NCI-H1092 treated with DMSO at 0.1 percent for 48 hours (cell line): ENCODE data around the gene SMCP.

Experiments
- DNase-seq: peaks from one replicate; lab custom pipeline; 2025; lab: John Stamatoyannopoulos, UW

SMCP gene, protein sequence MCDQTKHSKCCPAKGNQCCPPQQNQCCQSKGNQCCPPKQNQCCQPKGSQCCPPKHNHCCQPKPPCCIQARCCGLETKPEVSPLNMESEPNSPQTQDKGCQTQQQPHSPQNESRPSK

DNA sequence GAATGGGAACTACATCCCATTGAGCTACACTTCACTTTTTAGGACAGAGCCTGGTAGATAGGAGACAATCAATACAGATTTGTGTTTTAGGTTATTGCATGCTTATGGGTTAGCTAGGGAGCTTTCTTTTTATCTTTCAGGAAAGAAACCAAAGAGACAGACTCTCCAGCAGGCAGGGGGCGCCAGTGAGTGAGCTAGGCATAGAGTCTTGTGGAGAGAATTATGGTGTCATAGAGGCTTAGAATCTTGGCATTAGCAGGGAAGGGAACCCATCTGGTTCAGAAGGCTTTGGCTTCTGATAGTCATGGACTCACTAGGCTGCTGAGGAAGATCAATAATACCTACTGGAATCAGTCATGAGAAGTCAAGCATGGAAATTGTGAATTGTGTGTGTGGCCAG lies at the start of gene SMCP:
Gene SMCP (plus strand): TSS at position 281 of the 400 bp plus-strand sequence. CDS start 6,101 bp downstream, outside the sequence.
- no peak for DNase-seq

DNA sequence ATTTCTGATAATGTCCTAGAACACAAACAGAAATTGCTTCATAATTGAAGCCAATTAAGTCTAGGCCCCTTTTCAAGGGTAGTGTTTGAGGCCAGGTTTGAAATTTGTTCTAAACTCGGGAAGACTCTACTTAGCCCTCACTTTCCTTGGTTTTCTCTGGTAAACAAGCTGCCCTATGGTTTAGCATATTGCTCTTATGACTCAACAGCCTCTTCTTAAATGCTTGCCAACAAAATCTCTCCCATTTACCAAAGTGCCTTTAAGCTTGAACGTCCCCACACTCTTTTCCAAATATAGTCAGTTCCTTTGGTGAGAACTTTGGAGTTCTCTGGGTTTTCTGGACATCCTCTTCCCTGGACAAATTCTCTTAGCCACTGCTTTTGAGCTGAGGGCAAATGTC lies 41.3 kb upstream of the SMCP start:
- DNase-seq: no peak

DNA sequence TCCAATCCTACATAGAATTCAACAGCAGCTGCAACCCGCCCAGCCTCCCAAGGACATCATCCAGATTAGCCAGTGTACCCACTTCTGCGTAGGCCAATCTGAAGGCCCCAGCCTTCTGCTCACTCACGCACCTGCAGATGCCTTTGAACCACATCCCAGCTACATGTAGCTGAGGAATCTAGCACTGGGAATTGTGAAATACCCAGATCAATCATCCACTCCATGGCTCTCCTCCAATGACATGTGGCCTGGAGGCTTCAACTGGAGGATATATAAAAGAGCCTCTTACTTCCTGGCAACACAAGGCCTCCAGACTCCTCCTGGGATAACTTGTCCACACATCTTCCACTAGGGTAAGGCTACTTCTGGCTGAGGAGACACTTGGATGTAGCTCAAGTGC lies 35.6 kb upstream of the SMCP start, which contains the start of gene LCE6A:
Gene LCE6A (plus strand): TSS at position 301 of the 400 bp plus-strand sequence. CDS start 665 bp downstream, outside the sequence.
- DNase-seq: no peak

DNA sequence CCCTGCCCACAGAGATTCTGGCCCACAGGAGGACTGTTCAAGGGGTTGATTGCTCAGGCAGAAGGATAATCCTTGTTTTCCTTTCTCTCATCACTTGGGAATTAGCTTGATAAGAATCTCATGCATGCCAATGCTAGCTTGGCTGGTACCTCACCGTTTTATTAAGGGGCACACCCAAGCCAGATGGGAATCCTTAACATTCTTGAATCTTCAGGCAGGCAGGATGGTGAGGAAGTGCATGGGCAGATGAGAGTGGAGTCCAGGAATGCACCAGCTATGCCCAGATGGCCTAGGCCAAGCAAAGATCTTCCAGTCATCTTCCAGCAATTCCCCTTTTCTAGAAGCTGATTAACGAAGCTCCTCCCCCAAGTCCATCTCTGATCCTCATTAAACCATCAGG lies 22.5 kb upstream of the SMCP start:
- no peak for DNase-seq

DNA sequence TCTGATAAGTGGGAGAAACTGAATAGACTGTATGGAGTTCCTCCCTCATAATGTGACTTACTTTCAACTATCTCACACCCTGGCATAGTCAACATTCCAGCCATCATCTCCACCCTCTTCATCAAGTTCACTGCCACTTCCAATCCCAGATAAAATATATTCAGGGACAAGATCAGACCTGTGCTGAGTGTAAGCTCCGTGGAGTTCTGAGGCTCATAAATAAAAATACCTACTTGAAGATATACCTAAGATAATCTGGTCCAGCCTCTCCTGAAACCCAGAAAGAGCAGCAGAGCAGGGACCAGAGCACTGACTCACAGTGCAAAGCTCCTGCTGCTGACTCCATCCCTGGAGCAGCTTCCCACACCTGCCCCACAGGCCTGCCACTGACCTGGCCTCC lies 20.1 kb upstream of the SMCP start:
- DNase-seq: no peak

DNA sequence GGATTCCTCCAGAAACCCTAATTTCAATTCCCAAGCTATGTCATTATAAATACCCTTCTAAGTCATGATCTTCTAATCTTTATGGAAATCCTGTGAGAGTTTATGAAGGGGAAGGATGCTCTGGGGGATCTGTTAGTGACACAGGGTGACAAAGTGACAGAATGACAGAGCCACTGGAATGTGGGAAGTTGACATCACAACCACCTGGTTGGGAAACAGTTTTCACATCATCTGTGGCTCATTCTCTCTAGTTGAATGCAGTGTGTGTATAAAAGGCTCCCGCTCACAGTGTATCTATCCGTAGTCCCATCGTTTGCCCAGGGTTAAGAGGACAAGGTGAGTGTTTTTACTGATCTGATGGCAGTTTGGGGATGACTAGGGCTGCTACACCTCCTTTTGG lies 18.4 kb upstream of the SMCP start, which contains the start of gene LCE7A:
Gene LCE7A (plus strand): TSS at position 301 of the 400 bp plus-strand sequence. CDS start 702 bp downstream, outside the sequence.
- no peak for DNase-seq

DNA sequence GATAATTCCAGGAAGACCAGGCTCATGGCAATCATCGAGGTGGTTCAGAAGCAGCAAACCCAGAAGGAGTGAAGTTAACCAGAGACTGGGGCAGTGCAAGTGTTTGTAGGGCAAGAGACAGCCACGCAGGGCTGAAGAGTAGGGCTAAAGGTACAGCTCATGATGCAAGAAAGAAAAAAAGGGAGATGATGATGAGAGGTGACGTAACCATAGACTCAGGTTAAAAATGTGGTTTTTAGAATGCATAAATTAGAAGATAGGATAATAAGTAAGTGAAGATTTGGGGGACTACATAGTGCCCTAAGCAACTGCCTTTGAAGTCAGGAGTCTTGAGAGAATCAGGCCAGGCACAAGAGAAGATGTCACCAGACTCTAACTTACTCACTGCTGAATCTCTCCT lies 18.0 kb upstream of the SMCP start:
- no peak for DNase-seq

DNA sequence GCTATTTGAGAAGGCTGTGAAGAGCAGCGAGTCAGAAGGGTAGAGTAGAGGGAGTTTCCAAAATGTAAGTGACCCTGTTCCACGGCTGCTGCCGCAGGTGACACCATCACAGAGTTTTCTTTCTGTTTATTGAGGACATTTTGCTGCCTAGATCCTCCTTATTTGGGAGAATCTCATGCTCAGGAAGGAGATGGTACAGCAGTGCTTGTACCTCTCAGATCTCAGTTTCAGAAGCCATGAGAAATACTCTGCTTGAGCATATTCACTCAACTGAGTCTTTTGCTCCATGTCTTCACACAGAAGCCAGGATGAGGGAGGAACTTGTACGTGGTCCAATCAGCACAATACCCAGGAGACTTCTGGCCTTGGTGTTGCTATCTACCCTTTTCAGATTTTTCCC lies 16.7 kb upstream of the SMCP start:
- no peak for DNase-seq

DNA sequence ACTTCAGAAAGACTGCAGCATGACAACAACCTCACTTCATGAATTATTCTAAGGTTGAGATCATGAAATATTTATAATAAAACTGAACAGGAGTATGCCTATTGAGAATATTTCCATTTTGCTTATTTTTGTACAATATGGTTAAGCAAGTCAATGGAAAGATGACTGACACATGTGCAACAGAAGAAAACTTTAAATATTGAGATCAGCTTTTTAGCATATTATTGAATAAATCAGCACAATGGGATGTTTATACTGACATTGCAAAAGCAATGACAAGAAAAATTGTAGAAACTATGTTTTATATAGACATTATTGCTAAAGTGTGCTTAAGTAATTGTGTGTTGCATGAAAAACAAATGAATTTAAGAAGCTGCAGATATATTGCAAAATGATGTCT lies 13.7 kb upstream of the SMCP start:
- no peak for DNase-seq

DNA sequence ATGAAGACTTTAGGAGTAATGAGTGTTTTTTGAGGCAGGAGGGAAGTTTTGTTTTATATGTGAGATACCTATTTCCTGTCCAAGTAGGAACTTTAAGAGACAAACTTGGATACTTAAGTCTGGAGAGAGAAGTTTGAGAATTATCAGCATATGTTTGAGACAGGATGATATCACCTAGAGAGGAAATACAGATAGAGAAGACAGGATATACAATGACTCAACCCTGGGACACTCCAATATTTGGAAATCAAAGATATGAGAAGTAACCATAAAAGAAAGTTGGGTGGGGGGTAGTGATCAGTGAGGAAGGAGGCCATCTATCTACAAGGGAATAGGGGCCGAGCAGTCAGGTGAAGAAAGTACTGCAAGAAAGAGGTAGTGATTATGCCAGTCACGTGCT lies 11.8 kb upstream of the SMCP start:
- no peak for DNase-seq

DNA sequence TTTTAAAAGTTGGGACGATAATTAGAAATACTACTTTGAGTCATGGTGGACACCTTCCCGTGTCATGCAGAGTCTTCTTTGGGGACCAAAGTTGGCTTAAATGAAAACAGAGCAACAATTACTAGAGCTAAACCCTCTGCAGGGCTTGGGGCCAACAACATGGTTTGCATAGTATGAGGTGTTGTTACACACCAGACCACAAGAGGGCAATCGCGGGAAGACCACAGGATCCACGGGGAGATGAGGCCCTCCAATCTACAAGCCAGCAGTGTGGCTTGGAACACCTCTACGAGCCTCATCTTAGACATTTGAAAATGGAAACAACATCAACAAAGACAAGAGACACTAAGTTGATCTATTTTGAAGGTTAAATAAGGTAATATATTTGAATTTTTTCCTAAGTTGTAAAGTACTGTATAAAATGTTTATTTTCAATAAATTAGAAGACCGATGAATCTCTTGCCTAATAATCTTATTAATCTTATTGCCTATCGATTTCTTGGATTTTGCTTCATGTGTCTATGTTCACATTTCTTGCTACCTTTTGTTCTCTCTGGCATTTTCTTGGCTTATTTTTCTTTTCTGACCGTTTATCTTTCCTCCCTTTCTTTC lies 8.2 kb upstream of the SMCP start:
- DNase-seq: peak; percentile 68

DNA sequence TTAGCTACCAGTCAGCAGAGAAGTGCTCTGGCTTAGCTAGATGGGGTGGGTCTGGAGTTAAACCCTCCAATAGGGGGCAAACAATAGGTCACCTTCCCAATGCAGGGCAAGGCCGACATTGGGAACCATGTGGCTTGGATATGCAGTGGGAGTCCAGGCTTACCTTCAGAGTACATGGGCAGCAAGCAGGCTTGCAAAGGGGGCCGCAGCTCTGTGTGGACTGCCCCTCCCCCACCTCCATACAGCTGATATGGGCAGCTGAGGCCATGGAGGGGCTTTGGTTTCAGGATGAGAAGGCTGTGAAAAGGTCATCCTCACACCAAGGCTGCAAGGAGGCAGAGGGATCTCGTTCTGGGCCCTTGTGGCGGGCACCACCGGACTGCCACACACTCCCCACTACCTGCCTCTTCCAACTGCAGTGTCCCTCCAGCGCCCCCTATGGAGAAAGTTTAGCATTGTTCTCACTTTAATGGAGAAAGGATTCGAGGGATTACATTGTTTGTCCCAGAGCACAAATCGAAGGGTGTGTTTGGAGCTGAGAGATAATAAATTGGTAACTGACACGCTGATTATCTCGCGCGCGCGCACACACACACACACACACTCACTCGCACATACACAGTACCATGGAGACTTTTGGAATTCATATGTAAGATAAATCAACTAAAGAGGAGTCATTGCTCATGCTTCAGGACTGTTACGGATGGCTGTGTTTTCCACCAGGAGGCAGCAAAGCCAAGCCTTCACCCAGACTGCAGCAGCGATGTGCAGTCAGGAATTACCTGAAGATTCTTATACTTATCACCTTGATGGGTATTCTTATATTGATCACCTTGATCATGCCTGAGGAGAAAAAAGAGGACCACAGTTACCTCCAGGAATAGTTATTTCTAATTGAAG lies 7.0 kb upstream of the SMCP start:
- DNase-seq: no peak

DNA sequence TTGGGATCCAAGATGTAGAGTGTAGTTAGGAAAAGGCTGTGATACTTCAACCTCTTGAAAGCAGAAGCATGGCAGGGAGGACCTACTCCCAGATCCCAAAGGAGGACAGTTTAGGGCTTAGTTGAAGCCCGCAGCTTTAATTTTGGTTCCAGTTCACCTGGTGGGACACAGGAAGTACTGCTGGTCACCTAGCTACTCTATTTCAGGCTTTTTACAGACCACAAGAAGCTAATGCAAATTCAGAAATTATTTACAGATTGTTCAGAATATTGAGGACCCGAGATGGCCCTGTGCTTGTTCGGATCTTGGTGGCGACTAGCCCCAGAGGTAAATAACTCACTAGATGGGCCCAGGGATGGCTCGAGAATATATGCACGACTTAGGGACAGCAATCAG lies 6.4 kb upstream of the SMCP start:
- no peak for DNase-seq

DNA sequence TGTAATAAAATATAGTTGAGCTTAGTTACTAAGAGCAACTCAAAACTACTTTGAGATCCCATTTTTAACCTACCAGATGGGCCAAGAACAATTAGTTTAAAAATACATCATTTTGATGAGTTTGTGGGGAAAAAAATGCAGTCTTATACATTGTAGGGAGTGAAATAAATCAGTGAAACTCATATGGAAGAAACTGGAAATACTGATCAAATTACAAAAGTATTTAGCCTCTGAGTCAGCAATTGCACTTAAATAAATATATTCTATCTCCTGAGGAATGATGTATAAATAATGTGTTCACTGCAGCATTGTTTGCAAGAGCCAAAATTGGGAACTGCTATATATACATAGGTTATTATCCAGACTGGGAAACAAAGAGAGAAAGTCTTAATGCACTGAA lies 4.6 kb upstream of the SMCP start:
- no peak for DNase-seq

DNA sequence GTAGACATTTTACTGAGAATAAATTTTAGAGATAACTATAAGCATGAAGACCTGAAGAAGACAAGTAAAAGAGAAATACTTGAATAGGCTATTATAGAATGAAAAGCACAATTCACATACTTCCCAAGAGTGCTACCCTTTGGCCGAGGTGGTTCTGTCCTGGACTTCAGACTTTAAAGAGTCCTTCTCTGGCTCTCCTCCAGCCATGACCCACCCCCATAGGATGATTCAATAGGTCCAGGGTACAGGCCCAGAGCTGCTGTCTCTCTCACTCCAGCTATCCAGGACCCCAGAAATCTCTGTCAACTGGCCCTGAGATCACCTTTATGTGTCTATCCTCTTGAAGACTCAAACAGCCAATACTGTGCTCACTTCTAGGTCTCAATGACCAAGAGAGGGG lies 1.3 kb upstream of the SMCP start:
- DNase-seq: no peak

DNA sequence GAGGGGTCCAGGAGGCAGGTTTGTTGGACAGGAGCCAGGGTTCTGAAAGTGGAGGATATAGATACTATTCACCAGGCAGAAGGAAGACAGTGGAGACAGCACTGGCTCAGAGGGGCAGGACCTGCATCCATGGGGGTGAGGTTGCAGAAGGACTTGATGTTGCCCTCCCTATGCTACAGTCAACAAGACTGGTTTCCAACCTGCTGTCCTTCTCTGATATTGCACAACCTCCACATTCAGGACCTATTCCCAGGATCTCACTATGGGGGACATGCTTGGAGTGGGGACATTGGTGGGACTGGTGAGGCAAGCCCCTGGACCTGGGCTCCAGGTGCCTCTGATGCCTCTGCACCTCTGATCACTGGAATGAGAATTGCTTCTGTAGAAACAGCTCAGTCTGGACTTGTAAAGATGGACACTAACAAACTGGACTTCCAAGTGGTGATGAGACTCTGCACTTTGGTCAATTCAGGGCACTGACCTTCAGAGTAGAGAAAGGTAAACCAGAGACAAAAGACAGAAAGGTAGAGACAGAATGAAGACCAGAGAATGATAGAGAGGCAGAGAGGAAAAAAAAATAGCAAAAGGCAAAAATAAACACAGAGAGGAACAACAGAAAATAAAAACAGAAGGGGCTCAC lies 1.6 kb downstream of the SMCP start:
- DNase-seq: no peak

DNA sequence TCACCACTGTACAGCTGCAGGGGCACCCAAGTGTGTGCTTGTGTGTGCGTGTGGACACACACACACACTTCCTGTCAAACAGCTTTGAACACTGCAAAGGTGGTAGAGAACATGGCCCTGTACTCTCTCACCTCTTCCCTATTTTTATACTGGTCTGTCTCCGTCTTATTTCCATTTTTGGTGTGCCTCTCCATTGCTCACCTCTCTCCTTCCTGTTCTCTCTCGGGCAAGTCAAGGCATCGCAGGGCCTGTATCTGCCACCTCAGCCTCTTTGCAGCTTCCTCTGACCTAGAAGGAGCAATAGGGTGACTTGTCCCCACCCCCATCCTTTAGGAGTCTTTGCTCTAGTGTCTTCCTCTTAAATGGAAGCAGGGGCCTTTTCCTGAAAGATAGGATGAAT lies 2.2 kb downstream of the SMCP start:
- no peak for DNase-seq

DNA sequence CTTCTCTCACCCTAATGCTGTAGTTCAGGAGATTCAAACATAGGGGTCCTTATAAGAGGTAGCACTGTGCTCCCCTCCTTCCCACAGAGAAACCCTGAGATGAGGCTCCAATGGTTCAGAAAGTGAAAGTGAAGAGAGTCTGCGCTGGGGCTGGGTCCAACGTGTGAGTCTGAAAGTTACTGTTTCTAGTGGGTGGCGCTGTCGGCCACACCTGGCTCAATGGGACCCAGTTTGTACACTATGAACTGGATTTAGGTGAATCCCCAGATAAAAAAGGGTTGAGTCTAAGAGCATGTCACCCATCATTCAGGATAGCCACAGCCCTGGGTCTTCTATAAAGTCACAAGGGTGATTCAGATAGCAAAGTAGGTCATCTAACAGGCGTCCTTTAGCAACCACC lies 2.8 kb downstream of the SMCP start:
- DNase-seq: no peak

DNA sequence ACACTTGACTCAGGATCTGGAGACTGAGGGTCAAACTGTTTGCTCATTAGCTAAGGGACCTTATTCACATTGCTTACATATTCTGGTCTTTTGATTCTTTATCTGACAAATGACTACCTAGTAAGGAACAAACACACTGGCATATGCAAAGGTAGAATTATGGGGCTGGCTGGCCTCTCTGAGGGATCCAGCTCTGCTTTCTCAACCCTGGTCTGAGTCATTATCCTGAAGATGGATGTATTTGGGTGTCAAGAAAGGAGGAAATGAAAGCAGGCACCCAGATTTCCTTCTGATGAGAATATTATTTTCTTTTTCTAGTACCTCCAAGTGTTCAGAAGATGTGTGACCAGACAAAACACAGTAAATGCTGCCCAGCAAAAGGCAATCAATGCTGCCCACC lies 6.0 kb downstream of the SMCP start:
- no peak for DNase-seq

DNA sequence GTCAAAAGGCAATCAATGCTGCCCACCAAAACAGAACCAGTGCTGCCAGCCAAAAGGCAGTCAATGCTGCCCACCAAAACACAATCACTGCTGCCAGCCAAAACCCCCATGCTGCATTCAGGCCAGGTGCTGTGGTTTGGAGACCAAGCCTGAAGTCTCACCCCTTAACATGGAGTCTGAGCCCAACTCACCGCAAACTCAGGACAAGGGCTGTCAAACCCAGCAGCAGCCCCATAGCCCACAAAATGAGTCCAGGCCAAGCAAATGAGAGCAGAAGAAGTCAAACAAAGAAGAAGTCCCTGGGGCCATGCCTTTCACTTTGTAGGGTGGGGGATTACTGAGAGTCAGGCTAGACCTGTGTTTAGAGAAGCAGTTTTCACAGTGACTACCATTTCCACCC lies 6.4 kb downstream of the SMCP start:
- DNase-seq: no peak

DNA sequence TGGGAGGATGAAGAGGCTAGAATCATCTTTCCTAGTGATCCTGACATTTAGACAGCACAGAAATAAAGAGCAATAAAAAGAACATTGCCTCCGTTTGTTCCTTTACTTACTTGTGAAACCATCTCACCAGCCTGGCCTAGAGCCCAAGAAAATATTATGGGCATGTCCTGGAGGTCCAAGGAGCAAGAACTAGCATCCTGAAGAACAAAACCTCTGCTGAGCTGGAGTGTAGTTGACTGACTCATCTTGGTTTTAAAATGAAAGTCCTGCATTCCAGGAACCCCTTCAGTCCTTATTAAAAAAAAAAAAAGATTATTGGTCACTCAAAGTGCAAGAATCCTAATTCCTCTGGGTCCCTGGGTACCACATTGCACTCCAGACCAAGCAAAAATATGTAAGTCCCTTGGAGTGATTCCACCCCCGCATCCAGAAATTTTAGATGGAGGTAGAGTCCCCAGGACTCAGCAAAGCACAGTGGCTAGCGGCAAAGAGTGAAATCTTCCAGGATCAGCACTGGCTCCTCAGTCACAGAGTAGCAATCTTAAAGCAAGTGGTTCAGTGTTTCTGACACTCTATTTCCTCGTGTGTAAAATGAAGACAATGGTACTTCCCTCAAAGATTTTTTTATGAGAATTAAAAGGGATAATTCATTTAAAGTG lies 7.0 kb downstream of the SMCP start:
- no peak for DNase-seq

DNA sequence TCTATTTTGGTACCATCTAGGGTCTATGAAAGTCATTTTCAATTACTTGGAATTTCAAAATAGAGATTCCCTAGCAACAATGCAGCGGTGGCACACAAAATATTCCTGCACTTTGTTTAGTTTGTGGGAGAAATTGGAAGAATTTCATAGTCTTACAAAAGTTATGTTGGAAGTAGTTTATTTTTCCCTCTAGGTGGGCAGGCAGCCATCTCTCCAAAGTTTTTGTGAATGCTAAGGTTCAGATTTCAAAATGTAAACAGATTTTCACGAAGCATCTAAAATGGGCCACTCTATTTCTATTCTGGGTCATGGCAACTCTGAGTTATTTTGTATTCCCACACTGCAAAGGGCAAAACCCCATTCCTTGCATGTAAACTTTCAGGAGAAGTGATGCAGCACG lies 8.0 kb downstream of the SMCP start:
- no peak for DNase-seq
